ENCODE results near the gene PID1.

Gene PID1

GRCh38 chr2:229249536-229249935, 21.6 kb downstream of the PID1 start:
- Histone ChIP-seq H3K9me3 (ENCODE audit: severe bottlenecking) (no peaks in the 10 kb centered on the region), H3K4me3 (ENCODE audit: low read depth, low read length) (no peak overlapping the region), H3K36me3 (no peaks in the 10 kb centered on the region), H3K27ac (no peak overlapping the region), H3K27me3 (ENCODE audit: insufficient read depth, low read depth, severe bottlenecking) (peaks cover 31% of the 10 kb centered on the region)
- DNase-seq = no peak
- TF ChIP-seq, protein P1, sequence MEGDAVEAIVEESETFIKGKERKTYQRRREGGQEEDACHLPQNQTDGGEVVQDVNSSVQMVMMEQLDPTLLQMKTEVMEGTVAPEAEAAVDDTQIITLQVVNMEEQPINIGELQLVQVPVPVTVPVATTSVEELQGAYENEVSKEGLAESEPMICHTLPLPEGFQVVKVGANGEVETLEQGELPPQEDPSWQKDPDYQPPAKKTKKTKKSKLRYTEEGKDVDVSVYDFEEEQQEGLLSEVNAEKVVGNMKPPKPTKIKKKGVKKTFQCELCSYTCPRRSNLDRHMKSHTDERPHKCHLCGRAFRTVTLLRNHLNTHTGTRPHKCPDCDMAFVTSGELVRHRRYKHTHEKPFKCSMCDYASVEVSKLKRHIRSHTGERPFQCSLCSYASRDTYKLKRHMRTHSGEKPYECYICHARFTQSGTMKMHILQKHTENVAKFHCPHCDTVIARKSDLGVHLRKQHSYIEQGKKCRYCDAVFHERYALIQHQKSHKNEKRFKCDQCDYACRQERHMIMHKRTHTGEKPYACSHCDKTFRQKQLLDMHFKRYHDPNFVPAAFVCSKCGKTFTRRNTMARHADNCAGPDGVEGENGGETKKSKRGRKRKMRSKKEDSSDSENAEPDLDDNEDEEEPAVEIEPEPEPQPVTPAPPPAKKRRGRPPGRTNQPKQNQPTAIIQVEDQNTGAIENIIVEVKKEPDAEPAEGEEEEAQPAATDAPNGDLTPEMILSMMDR (IDR thresholded peaks at IDR 0.05; ENCODE audit: low read depth, low read length) = no peak

DNA sequence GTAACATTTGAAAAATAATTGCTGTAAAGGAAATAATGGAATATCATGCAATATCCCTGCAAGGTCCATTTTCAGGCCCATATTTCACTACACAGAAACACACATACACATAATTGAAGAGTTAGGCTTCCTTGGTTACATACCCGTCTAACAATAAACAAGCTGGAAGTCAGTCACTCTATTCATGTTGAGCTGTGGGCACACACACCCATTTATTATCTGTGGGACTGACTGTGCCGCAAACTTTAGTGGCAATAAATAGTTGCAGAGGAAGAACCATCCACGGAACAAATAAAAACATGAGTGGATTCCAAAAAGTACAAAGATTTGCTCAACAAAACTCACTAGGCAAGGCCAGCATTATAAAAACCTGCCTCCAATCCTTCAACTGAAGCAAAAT, 24.8 kb downstream of the PID1 start:
- Histone ChIP-seq H3K9me3 (ENCODE audit: severe bottlenecking) (no peaks in the 10 kb centered on the region), H3K36me3 (no peaks in the 10 kb centered on the region), H3K27ac (no peak overlapping the region), H3K4me3 (ENCODE audit: low read depth, low read length) (no peak overlapping the region), H3K27me3 (ENCODE audit: insufficient read depth, low read depth, severe bottlenecking) (peaks cover 17% of the 10 kb centered on the region)
- TF ChIP-seq, protein P1 (IDR thresholded peaks at IDR 0.05; ENCODE audit: low read depth, low read length) = no peak
- no peak for DNase-seq

- peaks cover 10% of the 10 kb centered on the region for H3K27me3 ChIP-seq (ENCODE audit: insufficient read depth, low read depth, severe bottlenecking)
- TF ChIP-seq, protein P1 (IDR thresholded peaks at IDR 0.05; ENCODE audit: low read depth, low read length) = no peak
- DNase-seq = no peak
Observed at GRCh38 chr2:229244975-229245374, 26.1 kb downstream of the PID1 start.

DNA sequence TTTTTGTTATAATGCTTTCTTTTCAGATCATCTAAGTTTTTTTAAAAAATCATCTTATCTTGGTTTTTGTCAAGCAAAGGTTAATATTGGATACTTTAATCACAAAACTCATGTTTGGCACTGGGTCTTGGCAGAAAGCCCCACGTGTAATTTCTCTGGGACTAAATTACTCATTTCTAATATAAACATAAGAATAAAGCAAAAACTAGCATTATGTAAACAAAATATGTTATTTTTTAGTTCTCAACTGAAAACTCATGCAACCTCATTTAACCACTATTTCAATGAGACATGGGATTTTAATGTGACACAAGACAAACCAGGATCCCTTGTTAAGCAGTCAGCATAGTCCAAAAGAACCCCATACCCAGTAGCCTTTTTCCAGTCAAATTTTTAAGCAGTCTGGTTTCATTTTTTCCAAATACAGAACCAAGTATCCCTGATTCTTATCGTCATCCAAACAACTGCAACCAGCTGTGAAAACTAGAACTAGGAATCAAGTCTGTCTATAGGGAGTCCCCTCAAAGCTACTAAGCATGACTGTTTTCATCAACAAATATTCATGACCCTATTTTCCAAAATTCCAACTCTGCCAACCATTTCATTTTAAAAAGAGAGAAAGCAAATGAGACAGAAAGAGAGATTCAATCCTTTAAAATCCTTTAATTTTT, 27.1 kb downstream of the PID1 start:
- H3K27ac ChIP-seq = no peak overlapping the region
- no peaks in the 10 kb centered on the region for H3K9me3 ChIP-seq (ENCODE audit: severe bottlenecking)
- peaks cover 15% of the 10 kb centered on the region for H3K27me3 ChIP-seq (ENCODE audit: insufficient read depth, low read depth, severe bottlenecking)
- no peaks in the 10 kb centered on the region for H3K36me3 ChIP-seq
- TF ChIP-seq, protein P1 (IDR thresholded peaks at IDR 0.05; ENCODE audit: low read depth, low read length) = no peak
- DNase-seq = no peak
- no peak overlapping the region for H3K4me3 ChIP-seq (ENCODE audit: low read depth, low read length)

More at GRCh38 chr2:229244975-229245374, 26.1 kb downstream of the PID1 start:
- H3K27ac ChIP-seq = no peak overlapping the region
- no peak overlapping the region for H3K4me3 ChIP-seq (ENCODE audit: low read depth, low read length)
- H3K9me3 ChIP-seq (ENCODE audit: severe bottlenecking) = no peaks in the 10 kb centered on the region
- H3K36me3 ChIP-seq = no peaks in the 10 kb centered on the region

DNA sequence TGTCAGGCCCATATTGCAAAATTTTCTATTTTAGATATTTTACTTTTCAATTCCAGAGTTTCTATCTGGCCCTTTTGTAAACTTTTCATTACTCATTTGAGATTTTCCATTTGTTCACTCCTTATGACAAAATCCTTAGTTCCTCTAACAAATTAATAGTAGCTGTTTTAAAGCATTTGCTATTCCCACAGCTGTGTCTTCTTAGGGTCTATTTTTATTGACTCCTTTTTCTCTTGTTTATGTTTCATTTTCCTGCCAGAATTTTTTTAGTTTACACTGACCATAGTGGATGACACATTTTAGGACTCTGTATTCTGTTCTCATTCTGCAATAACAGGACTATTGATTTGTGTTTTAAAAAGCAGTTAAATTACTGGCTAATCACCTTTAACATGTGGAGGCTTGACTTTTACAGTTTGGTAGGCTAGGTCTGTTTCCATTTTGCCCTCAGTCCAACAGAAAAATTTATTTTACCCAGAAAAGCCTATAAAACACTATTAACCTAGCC, 30.0 kb downstream of the PID1 start:
- Histone ChIP-seq H3K27me3 (ENCODE audit: insufficient read depth, low read depth, severe bottlenecking) (peaks cover 32% of the 10 kb centered on the region), H3K36me3 (no peaks in the 10 kb centered on the region), H3K4me3 (ENCODE audit: low read depth, low read length) (no peak overlapping the region), H3K9me3 (ENCODE audit: severe bottlenecking) (no peaks in the 10 kb centered on the region), H3K27ac (no peak overlapping the region)
- DNase-seq = no peak
- TF ChIP-seq, protein P1 (IDR thresholded peaks at IDR 0.05; ENCODE audit: low read depth, low read length) = no peak

DNA sequence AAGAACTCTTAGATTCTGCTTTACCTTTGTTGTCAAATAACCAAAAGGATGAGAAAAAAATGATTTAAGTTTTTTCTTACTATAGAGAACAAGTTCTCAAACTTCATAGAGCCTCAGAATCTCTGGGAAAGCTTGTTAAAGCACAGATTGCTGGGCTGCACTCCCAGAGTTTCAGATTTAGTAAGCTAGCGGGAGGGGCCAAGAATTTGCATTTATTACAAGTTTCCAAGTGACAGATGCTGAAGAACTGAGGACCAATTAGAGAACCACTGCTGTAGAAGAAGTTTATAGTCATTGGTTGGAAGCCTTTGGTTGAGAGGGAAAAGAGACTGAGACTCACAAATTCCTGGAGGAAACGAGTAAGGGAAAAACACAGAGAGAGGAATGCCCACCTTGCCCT, 32.1 kb downstream of the PID1 start:
- Histone ChIP-seq H3K9me3 (ENCODE audit: severe bottlenecking) (no peaks in the 10 kb centered on the region), H3K27ac (no peak overlapping the region), H3K4me3 (ENCODE audit: low read depth, low read length) (no peak overlapping the region), H3K27me3 (ENCODE audit: insufficient read depth, low read depth, severe bottlenecking) (peaks cover 46% of the 10 kb centered on the region), H3K36me3 (no peaks in the 10 kb centered on the region)
- no peak for DNase-seq
- TF ChIP-seq, protein P1 (IDR thresholded peaks at IDR 0.05; ENCODE audit: low read depth, low read length) = no peak
